Measurements from ENCODE around the gene TMEM59L.

DNA sequence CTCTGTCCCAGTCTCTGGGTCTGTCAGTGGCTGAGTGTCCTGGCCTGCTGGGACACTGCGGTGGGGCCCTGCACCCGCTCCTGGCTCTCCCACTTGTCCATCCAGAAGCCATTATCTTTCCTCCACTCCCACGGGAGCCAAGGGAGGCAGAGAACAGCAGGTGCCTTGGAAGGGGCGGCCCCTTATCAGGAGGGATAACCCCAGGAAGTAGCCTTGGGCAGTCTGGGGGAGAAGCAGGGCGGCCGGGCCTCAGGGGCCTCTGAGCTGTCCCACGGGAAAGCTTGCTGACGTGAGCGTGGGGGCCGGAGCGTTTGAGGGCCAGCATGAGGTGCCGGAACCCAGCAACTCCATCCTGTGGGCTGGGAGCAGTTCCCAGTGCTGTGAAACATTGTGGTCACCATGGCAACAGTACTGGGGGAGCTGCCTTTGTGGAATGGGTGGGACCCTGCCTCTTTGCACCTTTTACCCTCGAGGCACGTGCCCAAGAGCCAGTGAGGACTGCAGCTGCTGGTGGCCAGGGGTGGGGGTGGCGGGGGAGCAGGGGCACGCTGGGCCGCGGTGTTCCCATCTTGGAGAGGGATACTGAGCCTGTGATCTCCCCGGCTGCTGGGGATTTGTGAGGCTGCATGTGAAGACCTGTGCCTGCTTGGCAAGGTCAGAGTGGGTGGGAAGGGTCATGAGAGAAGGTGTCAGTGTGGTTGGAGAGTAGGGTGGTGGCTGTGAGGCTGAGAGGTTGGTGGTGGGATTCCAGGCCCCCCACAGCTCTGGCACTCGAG is 45.1 kb downstream of the TMEM59L start:
- TF ChIP-seq JUND (IDR thresholded peaks at IDR 0.05) = no peak
- no peak for TF ChIP-seq EZH2phosphoT487 (IDR thresholded peaks at IDR 0.05; ENCODE audit: borderline replicate concordance, low read depth)
- no peak for TF ChIP-seq FOSL2 (IDR thresholded peaks at IDR 0.05; ENCODE audit: borderline replicate concordance, low read depth)
- TF ChIP-seq, protein P1, sequence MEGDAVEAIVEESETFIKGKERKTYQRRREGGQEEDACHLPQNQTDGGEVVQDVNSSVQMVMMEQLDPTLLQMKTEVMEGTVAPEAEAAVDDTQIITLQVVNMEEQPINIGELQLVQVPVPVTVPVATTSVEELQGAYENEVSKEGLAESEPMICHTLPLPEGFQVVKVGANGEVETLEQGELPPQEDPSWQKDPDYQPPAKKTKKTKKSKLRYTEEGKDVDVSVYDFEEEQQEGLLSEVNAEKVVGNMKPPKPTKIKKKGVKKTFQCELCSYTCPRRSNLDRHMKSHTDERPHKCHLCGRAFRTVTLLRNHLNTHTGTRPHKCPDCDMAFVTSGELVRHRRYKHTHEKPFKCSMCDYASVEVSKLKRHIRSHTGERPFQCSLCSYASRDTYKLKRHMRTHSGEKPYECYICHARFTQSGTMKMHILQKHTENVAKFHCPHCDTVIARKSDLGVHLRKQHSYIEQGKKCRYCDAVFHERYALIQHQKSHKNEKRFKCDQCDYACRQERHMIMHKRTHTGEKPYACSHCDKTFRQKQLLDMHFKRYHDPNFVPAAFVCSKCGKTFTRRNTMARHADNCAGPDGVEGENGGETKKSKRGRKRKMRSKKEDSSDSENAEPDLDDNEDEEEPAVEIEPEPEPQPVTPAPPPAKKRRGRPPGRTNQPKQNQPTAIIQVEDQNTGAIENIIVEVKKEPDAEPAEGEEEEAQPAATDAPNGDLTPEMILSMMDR (IDR thresholded peaks at IDR 0.05) = no peak
- TF ChIP-seq EP300 (IDR thresholded peaks at IDR 0.05; ENCODE audit: borderline replicate concordance in 1 of 2, low read depth in 1 of 2, low read length in 1 of 2) = no peak
- TF ChIP-seq, protein P2, sequence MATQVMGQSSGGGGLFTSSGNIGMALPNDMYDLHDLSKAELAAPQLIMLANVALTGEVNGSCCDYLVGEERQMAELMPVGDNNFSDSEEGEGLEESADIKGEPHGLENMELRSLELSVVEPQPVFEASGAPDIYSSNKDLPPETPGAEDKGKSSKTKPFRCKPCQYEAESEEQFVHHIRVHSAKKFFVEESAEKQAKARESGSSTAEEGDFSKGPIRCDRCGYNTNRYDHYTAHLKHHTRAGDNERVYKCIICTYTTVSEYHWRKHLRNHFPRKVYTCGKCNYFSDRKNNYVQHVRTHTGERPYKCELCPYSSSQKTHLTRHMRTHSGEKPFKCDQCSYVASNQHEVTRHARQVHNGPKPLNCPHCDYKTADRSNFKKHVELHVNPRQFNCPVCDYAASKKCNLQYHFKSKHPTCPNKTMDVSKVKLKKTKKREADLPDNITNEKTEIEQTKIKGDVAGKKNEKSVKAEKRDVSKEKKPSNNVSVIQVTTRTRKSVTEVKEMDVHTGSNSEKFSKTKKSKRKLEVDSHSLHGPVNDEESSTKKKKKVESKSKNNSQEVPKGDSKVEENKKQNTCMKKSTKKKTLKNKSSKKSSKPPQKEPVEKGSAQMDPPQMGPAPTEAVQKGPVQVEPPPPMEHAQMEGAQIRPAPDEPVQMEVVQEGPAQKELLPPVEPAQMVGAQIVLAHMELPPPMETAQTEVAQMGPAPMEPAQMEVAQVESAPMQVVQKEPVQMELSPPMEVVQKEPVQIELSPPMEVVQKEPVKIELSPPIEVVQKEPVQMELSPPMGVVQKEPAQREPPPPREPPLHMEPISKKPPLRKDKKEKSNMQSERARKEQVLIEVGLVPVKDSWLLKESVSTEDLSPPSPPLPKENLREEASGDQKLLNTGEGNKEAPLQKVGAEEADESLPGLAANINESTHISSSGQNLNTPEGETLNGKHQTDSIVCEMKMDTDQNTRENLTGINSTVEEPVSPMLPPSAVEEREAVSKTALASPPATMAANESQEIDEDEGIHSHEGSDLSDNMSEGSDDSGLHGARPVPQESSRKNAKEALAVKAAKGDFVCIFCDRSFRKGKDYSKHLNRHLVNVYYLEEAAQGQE (IDR thresholded peaks at IDR 0.05; ENCODE audit: low read depth, low read length) = no peak
- no peak for TF ChIP-seq SIN3A (IDR thresholded peaks at IDR 0.05; ENCODE audit: borderline replicate concordance, low read depth, low read length)
- no peak for TF ChIP-seq POLR2AphosphoS5 (IDR thresholded peaks at IDR 0.05; ENCODE audit: low read depth, low read length)
- no peak for TF ChIP-seq MAX (IDR thresholded peaks at IDR 0.05; ENCODE audit: low read depth)
- no peak for TF ChIP-seq YY1 (IDR thresholded peaks at IDR 0.05; ENCODE audit: low read depth)
- TF ChIP-seq MXI1 (IDR thresholded peaks at IDR 0.05; ENCODE audit: low read depth, low read length) = no peak

All from SK-N-SH (cell line).